Mammary epithelial cell (primary cell): ENCODE results near the gene NDST4.

ENCODE experiments used
- EZH2 ChIP-seq: IDR thresholded peaks from 2 replicates; pipeline ENCODE4 v1.6.1; 2012; ENCODE audit warnings: low read length, inconsistent platforms, borderline replicate concordance
- TF ChIP-seq, protein P1 (sequence below), 2 donors: IDR thresholded peaks in 1 of 2; conservative IDR thresholded peaks in 1 of 2; 2 replicates each; pipeline ENCODE4 v1.5.1; 2011 to 2012; ENCODE audit warnings: inconsistent platforms in 2 of 2, low read length in 2 of 2, mild to moderate bottlenecking in 2 of 2, control low read depth in 1 of 2, low read depth in 1 of 2; ENCODE audit not compliant: insufficient read depth in 1 of 2; ENCODE audit errors: extremely low read depth in 1 of 2

DNA sequence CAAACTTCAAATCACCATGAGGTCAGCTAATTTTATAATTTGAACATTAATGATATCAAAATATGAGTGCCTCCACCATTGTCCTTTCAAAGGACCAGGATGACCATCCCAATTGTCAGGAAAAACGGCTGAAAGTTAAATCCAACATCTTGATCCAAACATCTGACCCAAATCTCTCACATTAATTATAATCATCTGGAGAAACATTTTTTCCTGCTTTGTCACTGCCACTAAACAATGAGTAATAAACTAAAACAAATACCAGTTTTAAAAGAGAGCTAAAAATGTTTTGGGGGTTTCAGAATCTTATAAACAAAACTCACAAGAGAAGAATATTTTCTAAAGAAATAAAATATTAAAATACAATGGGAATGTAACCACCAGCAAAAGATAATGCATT is 45.7 kb upstream of the NDST4 start:
- TF ChIP-seq, protein P1, sequence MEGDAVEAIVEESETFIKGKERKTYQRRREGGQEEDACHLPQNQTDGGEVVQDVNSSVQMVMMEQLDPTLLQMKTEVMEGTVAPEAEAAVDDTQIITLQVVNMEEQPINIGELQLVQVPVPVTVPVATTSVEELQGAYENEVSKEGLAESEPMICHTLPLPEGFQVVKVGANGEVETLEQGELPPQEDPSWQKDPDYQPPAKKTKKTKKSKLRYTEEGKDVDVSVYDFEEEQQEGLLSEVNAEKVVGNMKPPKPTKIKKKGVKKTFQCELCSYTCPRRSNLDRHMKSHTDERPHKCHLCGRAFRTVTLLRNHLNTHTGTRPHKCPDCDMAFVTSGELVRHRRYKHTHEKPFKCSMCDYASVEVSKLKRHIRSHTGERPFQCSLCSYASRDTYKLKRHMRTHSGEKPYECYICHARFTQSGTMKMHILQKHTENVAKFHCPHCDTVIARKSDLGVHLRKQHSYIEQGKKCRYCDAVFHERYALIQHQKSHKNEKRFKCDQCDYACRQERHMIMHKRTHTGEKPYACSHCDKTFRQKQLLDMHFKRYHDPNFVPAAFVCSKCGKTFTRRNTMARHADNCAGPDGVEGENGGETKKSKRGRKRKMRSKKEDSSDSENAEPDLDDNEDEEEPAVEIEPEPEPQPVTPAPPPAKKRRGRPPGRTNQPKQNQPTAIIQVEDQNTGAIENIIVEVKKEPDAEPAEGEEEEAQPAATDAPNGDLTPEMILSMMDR (conservative IDR thresholded peaks at IDR 0.05 in 1 of 2, IDR thresholded peaks at IDR 0.05 in 1 of 2; ENCODE audit: extremely low read depth in 1 of 2, insufficient read depth in 1 of 2, low read depth in 1 of 2, low read length in 2 of 2), result no peak
- no peak for TF ChIP-seq EZH2
